ENCODE data around the gene CPNE1.
A peak's percentile ranks its signal among the peaks of the same experiment; 100 is the strongest.

Gene CPNE1

DNA sequence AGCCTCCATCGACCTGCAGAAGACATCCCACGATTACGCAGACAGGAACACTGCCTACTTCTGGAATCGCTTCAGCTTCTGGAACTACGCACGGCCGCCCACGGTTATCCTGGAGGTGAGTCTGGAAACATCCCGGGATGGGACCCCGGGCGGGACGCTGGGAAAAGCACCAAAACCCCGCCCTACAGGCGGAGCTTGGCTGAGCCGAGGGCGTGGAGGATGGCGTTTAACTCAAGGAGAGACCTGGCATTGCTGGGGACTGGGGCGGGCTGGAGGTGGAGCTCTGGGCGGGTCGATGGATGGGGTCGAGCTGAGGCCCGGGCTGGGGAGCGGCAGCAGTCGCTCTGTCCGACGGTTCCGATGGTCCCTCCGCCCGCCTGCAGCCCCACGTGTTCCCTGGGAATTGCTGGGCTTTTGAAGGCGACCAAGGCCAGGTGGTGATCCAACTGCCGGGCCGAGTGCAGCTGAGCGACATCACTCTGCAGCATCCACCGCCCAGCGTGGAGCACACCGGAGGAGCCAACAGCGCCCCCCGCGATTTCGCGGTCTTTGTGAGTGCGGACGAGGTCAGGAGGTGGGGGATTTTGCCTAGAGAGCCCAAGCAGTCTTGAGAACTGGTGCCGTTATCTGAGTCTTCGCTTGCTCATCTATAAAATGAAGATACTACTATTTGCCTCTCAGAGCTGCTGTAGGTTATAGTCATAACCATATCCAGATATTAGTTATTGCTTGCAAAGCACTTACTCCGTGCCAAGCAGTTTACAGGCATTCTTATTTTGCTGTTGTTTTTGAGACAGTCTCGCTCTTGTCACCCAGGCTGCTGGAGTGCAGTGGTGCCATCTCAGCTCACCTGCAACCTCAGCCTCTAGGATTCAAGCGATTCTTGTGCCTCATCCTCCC lies 45.3 kb downstream of the CPNE1 start:
- peak; percentile 83 for DNase-seq (ENCODE audit: low spot score)

DNA sequence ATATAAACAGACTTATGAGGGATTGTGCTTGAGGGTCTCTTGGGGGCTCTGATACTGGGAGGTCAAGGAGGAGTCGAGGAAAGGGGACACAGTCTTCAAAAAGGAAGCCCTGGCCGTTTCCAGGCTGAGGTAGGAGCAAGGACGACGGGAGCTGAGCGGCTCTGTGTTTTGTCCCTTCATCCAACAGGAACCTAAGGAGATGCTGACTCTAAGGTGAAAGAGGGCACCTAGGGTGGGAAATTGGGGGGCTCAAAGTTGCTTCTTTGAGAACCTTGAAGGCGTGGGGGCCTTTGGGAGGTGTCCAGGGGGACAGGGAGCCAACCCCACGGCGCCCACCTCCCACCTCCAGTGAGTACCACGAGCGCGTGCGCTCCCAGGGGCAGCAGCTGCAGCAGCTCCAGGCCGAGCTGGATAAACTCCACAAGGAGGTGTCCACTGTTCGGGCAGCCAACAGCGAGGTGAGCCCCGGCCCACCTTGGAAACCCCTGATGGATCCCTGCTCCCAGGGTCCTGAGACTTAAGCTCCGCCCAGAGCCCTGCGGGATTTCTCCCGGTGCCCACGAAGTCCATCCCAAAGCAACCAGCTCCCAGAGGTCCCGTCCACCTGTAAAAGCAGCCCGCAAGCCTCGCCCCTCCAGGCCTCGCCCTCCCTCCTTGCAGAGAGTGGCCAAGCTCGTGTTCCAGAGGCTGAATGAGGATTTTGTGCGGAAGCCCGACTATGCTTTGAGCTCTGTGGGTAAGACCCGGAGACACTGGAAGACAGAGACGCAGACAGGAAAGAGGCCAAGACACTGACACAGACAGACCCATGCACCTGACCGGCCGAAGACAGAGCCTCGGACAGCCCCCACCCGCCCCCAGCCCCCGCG lies 46.2 kb downstream of the CPNE1 start:
- peak; percentile 26 for DNase-seq (ENCODE audit: low spot score)

DNA sequence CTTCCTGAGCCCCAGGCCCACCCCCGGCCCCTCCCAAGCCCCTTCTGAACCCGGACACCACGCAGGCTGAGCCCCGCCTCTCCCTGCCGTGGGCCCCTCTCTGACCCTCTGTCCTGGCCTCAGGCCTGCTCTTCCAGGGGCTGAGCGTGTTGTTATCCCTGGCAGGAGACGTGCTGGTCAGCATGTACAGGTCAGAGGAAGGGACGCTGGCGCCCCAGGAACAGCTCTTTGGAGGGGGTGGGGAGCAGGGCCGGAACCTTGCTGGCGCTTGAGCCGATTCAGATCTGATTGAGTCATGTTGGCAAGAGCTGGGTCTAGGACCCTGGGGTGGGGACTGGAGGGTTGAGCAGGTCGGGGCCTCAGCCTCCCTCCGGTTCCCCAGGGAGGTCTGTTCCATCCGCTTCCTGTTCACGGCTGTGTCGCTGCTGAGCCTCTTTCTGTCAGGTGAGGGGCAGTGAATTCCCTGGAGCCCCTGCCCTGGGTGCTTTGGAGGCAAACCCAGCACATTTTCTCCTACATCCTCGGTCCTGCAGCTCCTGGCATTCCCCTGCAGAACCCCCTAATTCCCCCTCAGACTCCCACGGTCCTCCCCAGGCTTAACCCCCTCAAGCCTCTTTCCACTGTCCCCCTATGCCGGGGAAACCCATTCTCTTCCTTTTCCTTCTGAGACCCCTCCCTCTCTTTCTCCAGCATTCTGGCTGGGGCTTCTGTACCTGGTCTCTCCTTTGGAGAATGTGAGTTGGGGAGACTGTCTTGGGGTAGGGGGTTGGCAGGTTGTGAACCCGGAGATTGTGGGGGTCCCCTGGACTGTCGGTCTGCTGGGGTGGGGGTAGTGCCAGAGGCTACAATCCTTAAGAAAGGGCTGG lies 47.1 kb downstream of the CPNE1 start:
- DNase-seq (ENCODE audit: low spot score), result peak; percentile 45

GRCh38 chr20:35616465-35617396 lies 48.0 kb downstream of the CPNE1 start:
- peak; percentile 90 for DNase-seq (ENCODE audit: low spot score)

- DNase-seq (ENCODE audit: low spot score), result peak; percentile 100
Observed at GRCh38 chr20:35615667-35616464, 48.8 kb downstream of the CPNE1 start, which contains the start of gene SPAG4. Gene SPAG4, plus strand, starts transcription at chr20:35615829. Its CDS starts 175 bp downstream, at chr20:35616004.

GRCh38 chr20:35611482-35611881 lies 53.2 kb downstream of the CPNE1 start:
- DNase-seq (ENCODE audit: low spot score), result no peak

DNA sequence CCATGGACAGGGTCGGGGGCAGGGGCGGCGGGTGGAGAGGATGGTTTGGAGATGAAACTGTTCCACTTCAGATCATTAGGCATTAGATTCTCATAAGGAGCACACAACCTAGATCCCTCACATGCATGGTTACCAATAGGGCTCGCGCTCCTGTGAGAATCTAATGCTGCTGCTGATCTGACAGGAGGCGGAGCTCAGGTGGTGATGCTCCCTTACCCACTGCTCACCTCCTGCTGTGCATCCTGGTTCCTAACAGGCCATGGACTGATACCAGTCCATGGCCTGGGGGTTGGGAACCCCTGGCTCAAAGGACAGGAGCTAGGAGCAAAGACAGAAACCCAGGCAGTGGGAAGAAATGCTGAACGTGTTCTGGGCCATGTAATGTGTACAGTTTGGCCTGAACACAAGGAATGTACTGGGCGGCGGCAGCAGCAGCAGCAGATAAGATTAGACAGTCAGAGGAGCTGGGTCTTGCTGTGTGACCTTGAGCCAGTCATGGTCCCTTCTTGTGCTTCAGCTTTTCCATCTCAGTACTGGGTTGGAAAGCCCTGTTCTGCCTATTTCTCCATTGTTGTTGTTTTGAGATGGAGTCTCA lies 53.8 kb downstream of the CPNE1 start:
- DNase-seq (ENCODE audit: low spot score), result no peak

DNA sequence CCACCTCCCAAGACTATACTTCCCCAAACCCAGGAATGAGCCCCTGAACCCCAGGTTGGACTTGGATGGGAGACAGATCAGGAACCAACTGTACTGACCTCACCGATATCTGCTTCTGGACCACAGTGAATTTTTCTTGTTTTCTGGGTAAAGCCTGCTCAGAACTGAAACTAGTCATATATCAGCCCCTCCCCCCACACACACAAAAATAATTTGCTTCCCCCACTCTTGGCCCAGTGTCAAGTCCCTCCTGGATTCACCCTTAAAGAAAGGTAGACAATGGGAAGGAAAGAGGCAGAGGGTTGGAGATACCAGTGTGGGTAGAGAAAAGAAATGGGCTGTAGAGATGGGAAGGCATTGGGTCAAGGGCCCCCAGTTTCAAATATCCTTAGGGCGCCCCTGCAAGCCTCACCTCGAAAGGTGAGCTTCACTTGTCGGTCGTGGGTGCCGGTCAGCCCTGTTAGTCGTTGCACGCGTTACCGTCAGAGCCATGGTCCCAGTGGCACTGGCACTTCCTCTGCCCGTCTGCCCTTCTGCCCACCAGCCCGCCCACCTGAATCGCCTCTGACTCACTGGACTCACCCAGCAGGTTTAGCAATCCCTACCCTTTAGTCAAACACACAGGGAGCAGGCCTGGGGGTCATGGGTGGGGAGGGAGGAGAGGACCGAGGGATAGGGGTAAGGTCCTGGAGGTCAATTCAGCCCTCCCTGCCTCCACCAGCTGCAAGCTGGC lies 57.5 kb downstream of the CPNE1 start:
- no peak for DNase-seq (ENCODE audit: low spot score)

DNA sequence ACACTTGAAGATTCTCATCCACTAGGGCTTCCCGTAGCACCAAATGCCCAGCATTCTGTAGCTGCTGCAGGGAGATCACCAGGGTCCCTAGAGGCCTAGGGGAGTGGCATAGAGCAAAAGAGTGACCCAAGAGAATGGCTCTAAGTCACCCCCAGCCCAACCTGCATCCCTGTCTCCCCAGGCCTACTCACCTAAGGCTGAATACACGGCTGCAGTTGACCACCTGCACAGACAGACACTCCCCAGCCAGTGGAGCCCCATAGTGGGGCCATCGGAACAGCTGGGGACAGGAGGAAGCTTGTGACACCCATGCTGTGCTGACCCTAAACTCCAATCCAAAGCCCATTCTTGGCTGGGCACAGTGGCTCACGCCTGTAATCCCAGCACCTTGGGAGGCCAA lies 58.6 kb downstream of the CPNE1 start:
- no peak for DNase-seq (ENCODE audit: low spot score)

- DNase-seq (ENCODE audit: low spot score), result no peak
Observed at GRCh38 chr20:35604449-35604747, 60.3 kb downstream of the CPNE1 start.

DNA sequence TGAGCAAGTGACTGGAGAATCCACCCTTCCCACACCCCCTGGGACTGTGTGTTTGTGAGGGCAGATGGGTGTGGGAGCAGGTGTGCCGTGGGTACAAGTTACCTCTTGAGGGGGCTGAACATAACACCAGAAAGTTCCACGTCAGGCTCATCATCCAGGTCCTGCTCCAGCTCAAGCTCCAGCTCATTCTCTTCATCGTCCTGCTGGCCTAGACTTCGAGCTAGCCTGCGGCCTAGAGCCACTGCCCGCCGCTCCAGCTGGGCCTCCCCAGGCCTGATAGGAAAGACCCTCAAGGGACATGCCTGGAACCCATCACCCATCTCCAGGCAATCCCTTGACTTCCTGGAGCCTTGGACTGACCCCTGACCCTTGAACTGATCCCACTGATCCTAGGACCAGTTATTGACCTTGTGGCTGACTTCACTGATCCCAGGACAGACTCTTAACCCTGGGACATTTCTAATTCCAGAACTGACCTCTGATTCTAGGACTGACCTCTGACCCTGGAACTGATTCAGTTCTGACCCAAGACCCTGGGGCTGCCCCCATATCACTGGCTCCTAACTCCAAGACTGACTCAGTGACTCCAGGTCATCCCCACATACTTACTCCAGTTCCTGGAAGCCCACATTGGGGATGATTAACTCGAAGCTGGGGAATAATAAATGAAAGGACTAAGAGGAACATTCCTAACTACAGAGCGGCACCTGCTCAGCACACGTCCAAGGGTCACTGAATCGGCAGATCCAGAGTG lies 60.8 kb downstream of the CPNE1 start:
- no peak for DNase-seq (ENCODE audit: low spot score)

DNA sequence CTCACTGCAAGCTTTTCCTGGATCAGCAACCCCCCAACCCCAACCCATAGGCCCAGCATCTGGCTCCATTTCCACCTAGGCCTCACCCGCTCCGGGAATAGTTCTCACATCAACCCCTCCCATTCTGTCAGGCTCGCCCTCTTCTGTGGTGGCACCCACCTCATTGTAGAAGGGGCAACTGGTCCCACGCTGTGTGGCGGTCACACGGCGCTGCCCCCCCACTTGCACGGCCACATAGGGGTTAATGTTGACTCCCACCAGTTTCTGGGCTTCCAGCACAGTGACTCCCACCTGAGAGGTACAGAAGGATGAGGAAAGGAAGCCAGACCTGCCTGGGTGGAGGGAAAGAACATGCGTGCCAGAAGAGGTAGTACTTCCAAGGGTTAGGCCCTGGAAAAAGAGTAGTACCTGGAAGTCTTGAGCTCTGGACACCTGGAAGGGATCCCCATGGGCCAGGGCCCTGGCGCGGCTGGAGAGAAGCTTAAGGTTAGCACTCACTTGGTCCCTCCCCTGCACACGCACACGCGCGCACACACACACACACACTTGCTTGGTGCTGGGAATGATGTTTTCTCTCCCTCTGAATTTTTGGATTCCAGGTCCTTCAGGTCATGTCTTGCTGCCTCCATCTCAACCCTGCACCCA lies 61.7 kb downstream of the CPNE1 start:
- DNase-seq (ENCODE audit: low spot score), result no peak

DNA sequence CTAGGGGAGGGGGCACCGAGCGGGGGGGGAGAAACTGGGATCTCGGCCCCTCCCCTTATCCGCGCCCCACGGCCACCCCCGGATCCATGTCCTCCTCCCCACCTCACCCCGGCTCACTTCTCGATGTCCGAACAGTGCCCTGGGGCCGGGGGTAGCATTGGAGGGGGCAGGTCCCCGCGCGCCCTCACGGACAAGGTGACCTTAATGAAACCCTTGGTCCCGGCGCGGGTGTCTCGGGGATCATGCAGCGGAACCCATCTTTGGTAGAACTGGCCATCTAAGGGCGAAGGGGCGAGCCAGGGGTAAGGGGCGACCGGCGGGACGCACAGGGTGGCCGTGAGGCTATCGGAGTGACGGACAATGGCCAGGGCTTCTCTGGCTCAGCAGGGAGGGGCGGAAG lies 62.7 kb downstream of the CPNE1 start:
- no peak for DNase-seq (ENCODE audit: low spot score)

GRCh38 chr20:35600993-35601973 lies 63.4 kb downstream of the CPNE1 start:
- DNase-seq (ENCODE audit: low spot score), result peak; percentile 86

DNA sequence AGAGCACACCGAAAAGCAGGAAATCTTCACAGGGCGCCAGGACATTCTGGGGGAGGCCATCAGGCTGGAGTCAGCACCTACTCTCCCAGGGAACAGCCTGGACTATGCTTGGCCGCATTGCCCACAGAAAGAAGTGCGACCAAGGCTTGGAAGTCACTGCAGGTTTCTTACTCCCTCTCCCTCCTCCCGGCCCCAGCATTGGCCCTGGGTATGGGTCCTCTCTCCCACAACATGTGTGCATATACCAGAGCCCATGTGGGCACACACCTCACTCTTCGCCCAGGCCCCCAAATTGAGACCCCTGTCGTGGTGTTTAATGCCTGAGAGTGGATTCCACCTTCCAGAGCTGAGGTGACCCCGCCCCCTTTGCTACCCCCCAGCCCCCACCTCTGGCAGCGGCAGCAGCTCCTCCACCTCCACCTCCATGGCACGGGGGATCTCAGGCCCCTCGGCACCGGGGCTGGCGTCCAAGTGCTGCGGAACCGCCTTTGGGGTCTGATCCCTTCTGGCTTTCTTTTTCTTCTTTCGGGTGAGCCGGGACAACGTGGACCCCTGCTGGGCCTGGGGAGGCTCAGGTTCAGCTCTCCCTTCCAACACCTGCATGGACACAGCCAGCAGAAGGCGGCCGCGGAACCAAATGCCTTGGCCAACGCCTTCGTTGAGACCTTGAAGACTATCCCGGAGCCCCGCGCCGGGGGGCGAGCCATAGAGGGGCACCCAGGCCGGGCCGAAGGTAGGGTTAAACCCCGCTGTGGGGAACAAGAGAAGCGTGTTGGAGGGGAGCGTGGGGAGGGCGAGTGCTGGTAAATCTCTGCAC lies 64.3 kb downstream of the CPNE1 start:
- no peak for DNase-seq (ENCODE audit: low spot score)

DNA sequence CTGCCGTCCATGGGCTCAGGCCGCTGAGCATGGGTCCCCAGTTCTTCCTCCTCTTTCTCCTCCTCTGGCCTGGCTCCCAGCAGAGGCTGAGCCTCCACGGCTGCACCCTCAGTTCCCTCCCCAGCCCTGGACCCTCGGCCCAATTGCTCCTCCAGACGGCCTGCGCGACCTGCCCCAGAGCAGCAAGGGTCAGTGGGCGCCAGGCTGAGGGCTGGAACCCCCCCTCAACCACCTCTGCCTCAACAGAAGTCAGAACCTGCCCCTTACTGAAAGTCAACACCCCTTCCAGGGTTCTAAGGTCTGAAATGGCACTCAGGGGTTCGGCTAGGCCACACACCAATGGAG lies 65.0 kb downstream of the CPNE1 start:
- no peak for DNase-seq (ENCODE audit: low spot score)
